Measurements from ENCODE around the gene XIRP1.

Gene XIRP1

GRCh38 chr3:39207361-39208186 lies 15.2 kb upstream of the XIRP1 start:
- DNase-seq = no peak

DNA sequence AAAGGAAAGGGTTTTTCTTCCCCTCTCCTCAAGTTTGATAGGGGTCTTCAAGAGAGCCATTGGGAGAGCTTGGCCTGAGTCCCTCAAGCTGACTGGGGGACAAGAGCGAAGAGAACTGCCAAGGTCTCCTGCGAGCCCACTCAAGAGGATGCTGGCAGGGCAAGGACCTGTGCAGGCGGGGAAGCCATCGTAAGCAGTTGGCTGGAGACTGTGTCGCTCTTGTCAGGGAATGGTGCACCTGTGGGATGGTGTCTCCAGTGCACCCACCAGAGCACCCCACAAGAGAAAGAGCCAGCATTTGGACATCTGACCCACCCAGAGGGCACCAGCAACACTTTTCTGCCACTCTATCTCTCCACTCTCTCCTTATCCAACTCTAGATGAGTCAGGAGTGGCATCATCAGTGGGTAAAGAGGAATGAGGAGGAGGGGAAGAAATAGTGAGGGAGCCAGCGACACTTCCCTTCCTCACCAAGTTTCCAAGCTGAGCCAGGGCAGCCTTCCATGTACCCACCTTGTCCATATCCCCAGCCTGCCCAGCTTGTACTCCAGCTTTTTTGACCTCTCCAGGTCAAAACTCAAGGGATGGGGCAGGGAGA lies 13.6 kb upstream of the XIRP1 start:
- DNase-seq = no peak

DNA sequence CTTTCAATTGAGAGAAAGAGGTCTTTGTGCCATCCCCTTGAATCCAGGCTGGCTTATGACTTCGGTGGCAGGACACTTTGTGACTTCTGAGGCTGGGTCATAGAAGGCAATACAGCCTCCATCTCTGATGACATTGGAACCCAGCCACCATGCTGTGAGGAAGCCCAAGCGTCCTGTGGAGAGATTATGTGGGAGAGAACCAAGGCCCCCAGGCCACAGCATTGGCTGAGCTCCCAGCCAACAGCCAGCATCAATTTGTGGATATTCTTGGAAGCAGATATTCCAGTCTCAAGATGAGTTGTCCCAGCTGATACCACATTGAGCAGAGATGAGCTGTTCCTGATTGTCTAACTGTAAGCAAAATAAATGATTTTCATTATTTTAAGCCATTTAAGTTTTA lies 12.7 kb upstream of the XIRP1 start:
- no peak for DNase-seq

DNA sequence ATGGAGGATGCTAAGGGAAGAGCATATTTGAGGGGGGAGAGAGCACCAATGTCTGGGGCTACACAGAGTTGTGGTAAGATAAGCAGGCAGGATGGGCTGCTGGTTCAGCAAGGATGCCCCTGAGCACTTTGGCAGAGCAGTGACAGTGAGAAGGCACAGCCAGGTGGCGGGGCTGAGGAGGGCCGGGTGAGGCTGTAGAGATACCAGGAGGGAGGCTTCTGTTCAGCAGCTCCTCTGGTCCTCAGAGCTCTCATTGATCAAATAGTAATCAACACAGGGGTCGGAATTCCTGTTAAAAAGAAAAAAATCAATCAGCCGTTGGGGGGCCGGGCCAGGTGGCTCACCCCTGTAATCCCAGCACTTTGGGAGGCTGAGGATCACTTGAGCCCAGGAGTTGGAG lies 11.5 kb upstream of the XIRP1 start:
- DNase-seq = no peak

DNA sequence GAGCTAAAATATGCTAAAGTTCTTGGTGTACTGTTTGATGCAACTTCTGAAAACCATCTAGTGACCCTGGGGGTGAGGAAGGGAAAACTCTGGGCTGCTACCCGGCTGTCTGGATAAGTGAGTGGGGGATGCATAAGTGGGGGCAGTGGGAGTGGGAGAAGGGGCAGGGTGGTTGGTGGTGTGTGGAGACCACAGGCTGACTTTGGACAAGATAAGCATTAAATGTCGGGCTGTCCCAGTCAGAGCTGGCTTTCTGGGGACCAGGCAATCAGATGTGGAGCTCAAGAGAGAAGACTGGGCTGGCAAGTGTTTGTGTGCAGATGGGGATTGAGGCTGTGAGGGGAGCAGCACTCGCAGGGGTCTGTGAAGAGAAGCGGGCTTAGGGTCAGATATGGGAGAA lies 11.0 kb upstream of the XIRP1 start:
- no peak for DNase-seq

DNA sequence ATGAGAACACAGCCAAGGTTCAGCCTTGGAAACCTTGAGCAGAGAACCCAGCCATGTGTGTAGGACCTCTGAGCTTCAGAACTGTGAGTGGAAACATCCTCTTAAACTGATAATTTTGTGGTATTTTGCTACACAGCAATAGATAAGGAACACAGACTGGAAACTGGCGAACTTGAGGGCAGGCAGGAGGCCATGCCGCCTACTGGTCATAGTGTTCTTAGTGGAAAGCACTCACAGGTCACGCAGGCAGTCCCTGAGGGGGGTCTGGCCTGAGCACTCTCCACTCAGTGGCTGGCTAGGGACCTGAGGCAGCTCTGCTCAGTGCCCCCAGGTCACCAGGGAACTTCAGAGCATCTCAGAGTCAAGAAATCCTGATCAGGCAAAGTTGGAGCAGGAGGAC lies 9.7 kb upstream of the XIRP1 start:
- DNase-seq = no peak

GRCh38 chr3:39196671-39197356 lies 4.4 kb upstream of the XIRP1 start:
- no peak for DNase-seq

- DNase-seq = no peak
Measured at GRCh38 chr3:39196034-39196433, 3.6 kb upstream of the XIRP1 start.

GRCh38 chr3:39193391-39193790 lies 996 bp upstream of the XIRP1 start:
- no peak for DNase-seq

DNA sequence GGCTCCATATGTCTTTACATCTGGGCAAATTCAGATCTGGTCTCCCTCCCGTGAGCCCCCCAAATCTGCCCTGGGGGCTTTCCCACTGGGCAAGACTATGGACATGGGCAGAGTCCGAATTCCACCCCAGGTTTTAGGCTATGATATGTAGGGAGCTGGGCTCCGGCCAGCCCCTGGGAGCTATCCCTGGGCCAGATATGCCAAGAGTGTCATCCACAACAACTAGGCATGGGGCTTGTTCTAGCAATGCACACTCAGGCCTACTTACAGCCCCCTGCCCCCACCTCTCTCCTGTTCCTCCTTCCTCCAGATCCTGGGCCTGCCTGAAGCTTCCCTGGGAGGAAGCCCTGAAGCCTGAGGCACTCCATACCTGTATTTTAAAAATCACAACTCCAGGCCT lies 622 bp downstream of the XIRP1 start:
- no peak for DNase-seq

DNA sequence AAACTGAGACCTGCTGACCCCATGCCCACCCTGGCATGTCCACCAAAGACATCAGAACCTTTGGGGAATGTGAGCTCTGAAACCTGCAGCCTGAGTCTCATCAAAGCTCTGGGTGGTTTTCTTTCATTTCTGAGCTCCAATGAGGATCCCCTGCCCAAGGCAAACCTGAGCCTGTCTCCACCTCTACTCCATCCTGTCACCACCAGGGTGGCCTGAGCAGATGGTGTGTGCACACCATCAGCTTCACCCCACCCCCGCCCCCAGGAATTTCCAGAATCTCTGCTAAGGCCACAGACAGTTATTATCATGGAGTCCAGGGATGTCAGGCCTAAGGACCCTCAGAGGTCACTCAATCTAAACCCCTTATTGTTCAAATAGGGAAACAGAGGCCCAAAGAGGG lies 1.3 kb downstream of the XIRP1 start:
- DNase-seq = no peak

DNA sequence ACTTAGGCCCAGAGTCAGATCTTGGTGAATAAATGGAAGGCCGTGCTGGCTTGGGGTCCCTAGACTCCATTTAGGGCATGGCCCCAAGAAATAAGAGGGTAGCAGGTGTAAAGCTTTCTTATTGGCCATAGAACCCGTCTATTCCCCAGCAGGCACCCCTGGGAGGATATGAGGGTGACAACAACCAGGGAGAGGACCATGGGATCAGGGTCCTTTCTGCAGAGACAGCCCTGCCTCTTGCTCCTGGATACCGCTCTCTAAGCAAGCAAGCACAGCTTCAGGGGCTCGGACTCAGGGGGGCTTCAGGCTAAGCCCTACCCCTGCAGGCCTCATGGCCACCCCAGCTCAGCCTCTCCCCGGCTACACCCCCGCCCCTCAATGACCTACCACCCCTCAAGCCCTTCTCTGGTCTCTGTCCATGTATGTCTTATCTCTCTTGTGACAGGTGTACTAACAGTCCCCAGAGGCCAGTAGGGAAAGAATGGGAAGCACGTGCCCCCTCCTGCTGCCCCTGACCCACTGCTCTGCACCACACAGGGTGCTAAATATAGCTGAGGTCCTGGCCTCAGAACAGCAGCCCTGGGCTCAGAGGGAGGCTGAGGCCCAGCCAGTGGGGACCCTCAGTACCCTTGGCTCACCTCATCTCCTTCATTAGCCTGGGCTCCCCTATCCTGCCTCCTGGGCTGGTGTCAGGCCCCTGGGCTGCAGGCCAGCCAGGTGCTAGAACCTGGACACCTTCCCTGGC lies 1.9 kb downstream of the XIRP1 start:
- no peak for DNase-seq

DNA sequence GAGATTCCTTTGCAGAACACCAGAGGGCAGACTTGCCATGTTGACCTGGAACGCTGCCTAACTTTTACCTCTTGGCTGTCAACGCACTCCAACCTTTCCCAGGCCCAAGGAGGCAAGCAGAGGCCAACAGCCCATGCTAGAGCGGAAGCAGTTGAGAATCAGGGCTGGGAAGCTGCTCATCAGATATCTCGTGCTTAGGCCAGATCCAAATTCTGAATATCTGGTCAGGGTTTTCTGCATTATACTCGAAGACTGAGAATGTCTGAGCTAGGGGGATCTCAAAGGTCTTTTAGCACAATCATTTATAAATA lies 2.5 kb downstream of the XIRP1 start:
- DNase-seq = peak; percentile 62

- no peak for DNase-seq
Measured at GRCh38 chr3:39189150-39189958, 3.0 kb downstream of the XIRP1 start.

DNA sequence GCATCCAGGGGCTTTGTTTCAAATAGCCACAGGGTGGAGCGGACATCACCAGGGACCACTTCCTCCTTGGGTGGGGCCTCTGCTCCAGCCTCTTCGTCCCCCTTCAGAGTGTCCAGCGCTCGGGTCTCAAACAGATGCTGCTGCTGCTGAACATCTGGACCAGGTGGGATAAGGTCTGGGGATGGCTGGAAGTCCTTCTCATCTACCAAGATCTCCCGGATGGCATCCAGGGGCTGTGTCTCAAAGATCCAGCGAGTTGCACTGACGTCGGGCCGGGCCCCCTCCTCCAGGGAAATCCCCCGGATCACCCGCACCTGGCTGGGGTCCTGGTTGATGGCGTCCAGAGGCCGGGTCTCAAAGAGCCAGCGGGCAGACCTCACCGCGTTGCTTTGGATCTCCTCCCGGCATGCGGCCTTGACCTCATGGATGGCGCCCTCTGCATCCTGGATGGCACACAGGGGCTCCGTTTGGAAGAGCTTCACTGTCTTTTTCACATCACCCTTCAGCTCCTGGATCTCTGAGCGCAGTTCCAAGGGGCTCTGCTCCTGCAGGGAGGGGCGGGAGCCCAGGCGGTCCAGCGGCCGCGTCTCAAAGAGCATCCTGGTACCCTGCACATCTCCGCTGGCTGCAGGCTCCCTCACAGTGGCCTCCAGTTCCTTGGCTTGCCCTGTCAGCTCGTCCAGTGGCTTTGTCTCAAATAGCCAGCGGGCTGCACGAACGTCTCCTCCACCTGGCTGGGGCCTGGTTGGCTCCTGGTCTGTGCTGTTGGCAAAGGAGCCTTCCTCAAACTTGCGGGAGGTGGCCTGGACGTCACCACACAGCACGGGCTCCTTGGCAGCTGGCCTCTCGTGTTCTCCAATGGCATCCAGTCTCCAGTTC lies 3.9 kb downstream of the XIRP1 start:
- DNase-seq = no peak

DNA sequence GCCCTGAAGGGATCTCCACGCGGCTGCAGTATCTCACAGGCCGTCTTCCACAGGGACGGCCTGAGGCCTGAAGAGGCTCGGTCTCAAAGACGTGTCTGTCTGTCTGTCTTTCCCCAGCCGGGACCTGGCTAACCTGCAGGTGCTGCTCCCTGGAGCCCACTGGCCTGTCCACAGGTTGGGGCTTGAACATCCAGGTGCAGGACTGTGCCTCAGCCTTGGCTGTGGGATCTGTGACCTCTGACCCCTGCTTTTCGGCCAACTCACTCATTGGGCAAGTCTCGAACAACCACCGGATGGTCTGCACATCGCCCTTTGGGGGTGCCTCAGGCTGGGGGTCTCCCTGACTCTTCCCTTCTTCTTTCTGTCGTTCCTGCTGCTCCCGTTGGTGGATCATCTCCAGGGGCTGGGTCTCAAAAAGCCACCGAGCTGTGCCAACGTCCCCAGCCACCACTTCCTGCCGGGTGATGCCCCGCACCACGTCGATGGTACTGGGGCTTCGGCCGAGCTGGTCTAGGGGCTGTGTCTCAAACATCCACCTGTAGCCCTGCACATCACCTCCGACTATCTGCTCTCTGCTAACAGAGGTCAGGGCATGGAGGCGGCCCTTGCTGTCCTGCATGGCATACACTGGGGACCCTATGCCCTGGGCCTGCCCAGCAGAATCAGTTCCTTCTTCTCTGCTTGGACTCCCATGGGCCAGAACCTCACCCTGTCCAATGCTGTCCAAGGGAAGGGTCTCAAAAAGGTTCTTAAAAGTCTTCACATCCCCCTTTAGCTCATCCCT lies 4.8 kb downstream of the XIRP1 start:
- DNase-seq = no peak

- no peak for DNase-seq
Measured at GRCh38 chr3:39186692-39187151, 5.7 kb downstream of the XIRP1 start.

- DNase-seq = no peak
Measured at GRCh38 chr3:39185959-39186691, 6.3 kb downstream of the XIRP1 start.

DNA sequence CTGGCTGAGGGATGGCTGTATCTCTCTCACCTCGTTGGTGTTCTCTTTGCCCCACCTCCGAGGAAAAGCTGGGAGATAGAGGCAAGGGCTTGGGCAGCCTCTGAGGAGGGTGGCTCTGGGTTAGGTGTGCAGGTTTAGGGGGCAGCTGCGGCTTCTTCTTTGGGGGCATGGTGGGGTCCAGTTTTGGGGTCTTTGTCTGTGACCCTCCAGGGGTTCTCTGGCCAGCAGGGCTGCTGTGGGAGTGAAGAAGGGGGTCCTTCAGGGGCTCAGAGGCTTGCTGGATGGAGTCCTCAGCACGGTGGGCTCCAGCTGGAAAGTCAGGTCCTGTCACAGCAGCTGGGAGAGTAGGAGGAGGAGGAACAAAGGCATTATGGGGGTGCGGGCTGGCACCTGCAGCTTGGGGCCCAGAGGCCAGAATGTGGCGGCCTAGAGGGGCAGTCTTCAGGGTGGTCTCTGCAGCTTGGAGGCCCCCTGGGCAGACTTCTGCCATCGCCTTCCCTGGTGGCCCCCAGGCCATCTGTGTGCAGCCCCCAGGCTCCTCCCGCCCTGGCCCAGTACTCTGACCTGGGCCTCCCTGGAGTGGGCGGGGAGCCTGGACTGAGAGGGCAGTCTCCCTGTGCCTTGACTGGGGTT lies 7.0 kb downstream of the XIRP1 start:
- no peak for DNase-seq

DNA sequence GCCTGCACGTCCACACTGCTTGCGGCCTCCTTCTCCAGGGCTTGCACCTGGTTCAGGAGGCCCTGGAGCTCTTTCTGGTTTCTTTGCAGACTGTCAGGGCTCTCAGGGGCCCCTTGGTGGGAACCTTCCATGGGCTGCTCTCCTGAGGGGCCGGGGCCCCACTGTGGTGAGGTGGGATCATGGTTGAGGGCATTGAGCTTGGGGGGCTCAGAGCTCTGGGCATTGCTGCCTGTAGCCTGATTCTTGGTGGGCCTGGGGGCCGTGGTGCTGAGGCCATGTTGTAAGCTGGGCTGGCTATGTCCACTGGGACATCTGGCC lies 7.5 kb downstream of the XIRP1 start:
- DNase-seq = no peak

All from NCI-H526 treated with DMSO at 0.1 percent for 48 hours (cell line).